Fibroblast of skin of back (primary cell): ENCODE measurements around the gene COBL.

Experiments used
- DNase-seq: peaks from one replicate; pipeline ENCODE4 v3.0.0-alpha.2; 2013

Gene COBL

GRCh38 chr7:51111241-51111940 lies 205.2 kb downstream of the COBL start:
- DNase-seq, result no peak

DNA sequence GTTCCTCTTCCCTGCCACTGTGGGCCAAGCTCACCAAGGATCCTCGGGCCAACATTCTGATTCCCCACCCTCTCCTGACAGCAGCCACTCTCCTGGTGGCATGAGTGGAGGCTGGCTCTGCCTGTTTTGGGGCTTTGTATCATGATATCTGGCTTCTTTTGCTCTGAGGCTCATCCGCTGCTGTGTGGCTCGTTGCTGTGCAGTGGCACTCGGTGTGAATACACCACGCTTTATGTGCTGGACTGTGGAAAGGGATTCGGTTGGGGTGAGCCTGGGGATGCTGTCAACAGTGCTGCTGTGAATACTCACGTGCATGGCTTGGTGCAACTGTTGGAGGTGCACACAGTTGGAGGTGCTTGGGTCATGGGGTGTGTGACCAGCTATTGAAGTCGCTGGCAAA lies 208.5 kb downstream of the COBL start:
- no peak for DNase-seq

DNA sequence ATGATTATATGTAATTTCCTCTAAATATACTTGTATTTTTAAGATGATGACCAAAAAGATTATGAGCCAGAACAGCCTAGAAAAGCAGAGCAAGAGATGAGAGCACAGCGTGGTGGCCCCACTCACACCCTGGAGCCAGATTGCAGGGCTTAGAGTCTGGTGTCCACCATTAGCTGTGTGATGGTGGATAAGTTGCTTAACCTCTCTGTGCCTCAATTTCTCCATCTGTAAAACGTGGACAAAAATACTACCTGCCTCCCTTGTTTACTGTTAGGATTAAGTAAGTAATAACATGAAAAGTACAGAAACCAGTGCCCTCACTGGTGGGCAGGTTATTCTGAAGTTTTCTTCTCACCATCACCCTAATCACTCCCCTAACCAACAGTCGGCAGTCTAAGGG lies 212.3 kb downstream of the COBL start:
- no peak for DNase-seq

DNA sequence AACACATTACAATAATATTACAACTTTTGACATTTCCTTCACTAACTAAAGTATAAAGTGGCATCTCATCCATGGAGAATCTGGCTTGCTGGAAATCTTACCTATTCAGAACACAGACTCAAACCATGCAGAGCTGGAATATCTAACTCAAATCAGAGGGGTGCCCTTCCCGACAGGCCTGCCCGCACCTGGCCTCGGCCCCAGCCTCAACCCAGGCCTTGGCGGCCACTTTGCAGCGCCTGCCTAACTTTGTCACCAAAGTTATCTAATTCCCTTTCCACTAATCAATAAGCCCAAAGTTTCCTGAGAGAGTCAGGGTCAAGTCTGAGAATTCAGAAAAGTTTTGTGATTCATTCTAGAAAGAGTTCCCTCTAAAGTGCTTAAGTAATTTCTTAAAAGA lies 212.9 kb downstream of the COBL start:
- DNase-seq, result no peak

DNA sequence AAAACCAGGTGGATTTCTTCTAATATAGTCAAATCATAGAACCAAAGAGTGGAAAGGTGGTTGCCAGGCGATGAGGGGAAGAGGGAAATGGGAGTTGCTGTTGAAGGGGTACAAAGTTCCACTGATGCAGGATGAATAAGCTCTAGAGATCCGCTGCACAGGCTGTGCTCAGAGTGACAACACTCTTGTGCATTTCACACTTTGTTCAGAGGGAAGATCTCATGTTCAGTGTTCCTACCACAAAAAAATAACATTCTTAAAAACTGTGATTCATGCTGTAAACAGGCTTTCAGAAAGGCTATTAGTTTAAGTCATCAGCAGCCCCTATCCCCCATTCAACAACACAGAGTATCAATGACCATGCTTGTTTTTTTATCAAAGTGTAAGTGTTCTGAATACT lies 213.8 kb downstream of the COBL start:
- DNase-seq, result peak; percentile 88

- DNase-seq, result no peak
Measured at GRCh38 chr7:51101111-51101757, 215.4 kb downstream of the COBL start.

DNA sequence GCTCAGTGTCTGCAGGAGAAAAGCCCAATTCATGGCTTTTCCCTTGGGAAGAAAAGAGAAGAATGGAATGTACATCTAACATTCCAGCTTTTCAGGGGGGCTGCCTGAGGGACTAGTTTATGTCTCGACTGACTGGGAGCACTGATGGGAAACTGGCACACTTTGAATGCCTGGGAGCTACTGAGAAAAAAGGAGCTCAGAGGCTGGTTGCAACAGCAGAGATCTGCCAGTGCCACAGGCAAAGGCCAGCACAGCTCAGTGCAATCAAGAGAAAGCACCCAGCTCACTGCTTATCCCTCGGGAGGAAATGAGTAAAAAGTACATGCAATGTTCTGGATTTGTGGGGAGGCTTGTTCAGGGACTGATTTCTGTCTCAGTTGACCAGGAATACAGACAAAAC lies 226.2 kb downstream of the COBL start:
- DNase-seq, result peak; percentile 75

GRCh38 chr7:51085034-51085692 lies 231.4 kb downstream of the COBL start:
- no peak for DNase-seq

DNA sequence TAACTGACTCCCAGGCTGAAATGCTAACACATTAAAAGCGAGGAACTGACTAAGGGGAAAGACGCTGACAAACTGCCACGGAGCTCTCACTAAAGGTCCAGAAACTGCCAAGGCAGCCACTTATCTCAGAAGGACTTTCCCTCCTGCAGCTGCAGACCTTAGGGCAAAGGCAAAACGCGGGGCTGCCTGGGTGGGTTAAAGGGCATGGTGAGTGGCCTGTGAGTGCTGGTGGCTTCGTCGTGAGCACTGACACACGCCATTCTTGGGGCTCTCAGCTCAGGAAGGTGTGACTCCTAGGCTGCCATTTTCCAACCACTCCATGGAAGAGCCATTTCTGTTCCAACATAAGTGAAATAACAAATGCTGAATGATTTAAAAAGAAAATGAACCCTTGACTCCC lies 232.5 kb downstream of the COBL start:
- DNase-seq, result no peak

GRCh38 chr7:51082940-51083533 lies 233.6 kb downstream of the COBL start:
- no peak for DNase-seq

GRCh38 chr7:51082096-51082840 lies 234.3 kb downstream of the COBL start:
- no peak for DNase-seq

DNA sequence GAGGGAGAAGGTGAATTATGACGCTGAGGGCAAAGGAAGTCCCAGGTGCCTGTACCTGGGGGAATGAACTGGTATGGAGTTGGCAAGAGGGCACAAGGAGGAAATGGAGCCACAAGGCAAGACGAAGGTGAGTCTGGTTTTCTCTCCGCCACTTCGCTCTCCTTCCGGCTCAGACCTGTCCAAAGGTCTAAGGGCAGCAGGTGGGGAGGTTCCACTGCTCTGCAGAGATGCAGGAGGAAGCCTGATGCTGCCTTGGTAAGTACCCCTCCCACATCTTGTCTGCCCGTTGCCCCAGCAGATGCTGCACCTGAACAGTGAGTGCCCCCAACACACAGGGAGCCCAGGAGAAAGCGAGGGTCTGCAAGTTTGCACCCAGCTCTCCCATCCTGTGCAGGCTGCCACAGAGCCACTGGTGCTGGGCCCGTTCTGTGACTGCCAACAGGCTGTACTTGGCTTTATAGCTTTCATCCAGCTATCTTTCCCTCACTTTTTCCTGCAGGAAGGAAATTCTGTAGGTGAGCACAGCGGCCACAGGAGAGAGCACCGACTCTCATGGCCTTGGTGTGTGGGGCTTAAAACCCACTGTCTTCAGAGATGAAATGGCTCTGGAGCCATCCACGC lies 235.2 kb downstream of the COBL start:
- DNase-seq, result no peak

GRCh38 chr7:51080622-51081269 lies 235.9 kb downstream of the COBL start:
- DNase-seq, result no peak

- no peak for DNase-seq
Measured at GRCh38 chr7:51080216-51080615, 236.4 kb downstream of the COBL start.

GRCh38 chr7:51079494-51079893 lies 237.1 kb downstream of the COBL start:
- DNase-seq, result no peak

DNA sequence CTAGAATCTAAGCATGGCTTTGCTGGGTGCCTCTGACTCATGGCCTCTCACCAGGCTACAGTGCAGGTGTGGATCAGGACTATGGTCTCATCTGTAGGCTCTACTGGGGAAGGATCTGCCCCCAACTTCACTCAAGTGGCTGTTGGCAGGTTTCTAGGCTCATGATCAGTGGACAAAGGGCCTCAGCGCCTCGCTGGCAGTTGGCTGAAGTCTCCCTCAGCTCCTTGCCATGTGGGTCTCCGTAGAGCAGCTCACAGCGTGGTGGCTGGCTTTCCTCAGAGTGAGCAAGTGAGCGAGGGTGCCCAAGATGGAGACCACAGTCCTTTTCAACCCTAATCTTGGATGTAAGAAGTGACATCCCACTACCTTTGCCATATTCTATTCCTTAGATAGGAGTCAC lies 238.0 kb downstream of the COBL start:
- no peak for DNase-seq

- DNase-seq, result no peak
Measured at GRCh38 chr7:51077987-51078370, 238.6 kb downstream of the COBL start.

GRCh38 chr7:51077316-51077986 lies 239.2 kb downstream of the COBL start:
- DNase-seq, result no peak

- no peak for DNase-seq
Measured at GRCh38 chr7:51075681-51076580, 240.7 kb downstream of the COBL start.

- DNase-seq, result no peak
Measured at GRCh38 chr7:51073171-51073570, 243.4 kb downstream of the COBL start.
